HG03432 (cell line): ENCODE data around the gene NAT10.
"Not testable (repeated sequence)": the region's sequence is repeated elsewhere in the genome, so short reads cannot be mapped to it uniquely, and the experiment has no call there.

ENCODE experiments used
- ATAC-seq: cut with Tn5 transposase; IDR thresholded peaks from one replicate; pipeline ENCODE4 v1.9.1; 2021; ENCODE audit warnings: mild to moderate bottlenecking, moderate library complexity; ENCODE audit not compliant: unreplicated experiment

The NAT10 gene

GRCh38 chr11:34166806-34167740 lies 61.6 kb downstream of the NAT10 start:
- no peak for ATAC-seq

- ATAC-seq = no peak
Measured at GRCh38 chr11:34167961-34168360, 62.5 kb downstream of the NAT10 start.

- no peak for ATAC-seq
Measured at GRCh38 chr11:34168642-34169420, 63.4 kb downstream of the NAT10 start.

GRCh38 chr11:34169686-34170085 lies 64.3 kb downstream of the NAT10 start:
- ATAC-seq = no peak

- no peak for ATAC-seq
Measured at GRCh38 chr11:34173050-34173449, 67.6 kb downstream of the NAT10 start.

GRCh38 chr11:34174412-34175041 lies 69.1 kb downstream of the NAT10 start:
- ATAC-seq = peak; percentile 88

GRCh38 chr11:34175284-34176019 lies 70.0 kb downstream of the NAT10 start:
- peak; percentile 42 for ATAC-seq

- no peak for ATAC-seq
Measured at GRCh38 chr11:34176751-34177209, 71.4 kb downstream of the NAT10 start.

GRCh38 chr11:34178209-34178821 lies 72.9 kb downstream of the NAT10 start:
- ATAC-seq = no peak

- no peak for ATAC-seq
Measured at GRCh38 chr11:34179026-34179675, 73.7 kb downstream of the NAT10 start.

GRCh38 chr11:34180040-34180813 lies 74.8 kb downstream of the NAT10 start:
- no peak for ATAC-seq

GRCh38 chr11:34180814-34181165 lies 75.4 kb downstream of the NAT10 start:
- ATAC-seq = not testable (repeated sequence)

- ATAC-seq = no peak
Measured at GRCh38 chr11:34181251-34181650, 75.8 kb downstream of the NAT10 start.

GRCh38 chr11:34181856-34182405 lies 76.5 kb downstream of the NAT10 start:
- ATAC-seq = no peak

- ATAC-seq = no peak
Measured at GRCh38 chr11:34182425-34182824, 77.0 kb downstream of the NAT10 start.

GRCh38 chr11:34182921-34183685 lies 77.7 kb downstream of the NAT10 start:
- no peak for ATAC-seq

- no peak for ATAC-seq
Measured at GRCh38 chr11:34183848-34184391, 78.5 kb downstream of the NAT10 start.
